ENCODE measurements around the gene APBB2.

Gene APBB2

GRCh38 chr4:40848940-40849339 lies 365.4 kb downstream of the APBB2 start:
- no peak for DNase-seq (ENCODE audit: low read depth)

DNA sequence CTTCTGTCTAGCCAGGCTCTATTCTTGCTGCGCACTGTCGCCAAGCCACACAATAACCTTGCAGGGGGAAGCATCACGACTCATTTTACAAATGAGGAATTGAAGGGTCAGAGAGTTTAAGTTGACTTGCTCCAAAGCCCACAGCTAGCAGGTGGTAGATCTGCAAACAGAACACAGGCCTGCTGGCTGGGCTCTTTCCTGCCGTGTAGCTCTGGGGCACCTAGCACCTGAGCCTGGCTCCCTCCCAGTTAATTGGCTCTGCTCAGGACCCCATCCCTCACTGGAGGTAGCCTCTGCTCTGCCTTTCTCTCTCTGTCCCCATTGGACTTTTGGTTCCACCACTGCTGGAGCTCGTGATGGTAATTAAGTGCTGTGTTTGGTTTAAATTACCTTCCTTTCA lies 366.1 kb downstream of the APBB2 start:
- no peak for DNase-seq (ENCODE audit: low read depth)

DNA sequence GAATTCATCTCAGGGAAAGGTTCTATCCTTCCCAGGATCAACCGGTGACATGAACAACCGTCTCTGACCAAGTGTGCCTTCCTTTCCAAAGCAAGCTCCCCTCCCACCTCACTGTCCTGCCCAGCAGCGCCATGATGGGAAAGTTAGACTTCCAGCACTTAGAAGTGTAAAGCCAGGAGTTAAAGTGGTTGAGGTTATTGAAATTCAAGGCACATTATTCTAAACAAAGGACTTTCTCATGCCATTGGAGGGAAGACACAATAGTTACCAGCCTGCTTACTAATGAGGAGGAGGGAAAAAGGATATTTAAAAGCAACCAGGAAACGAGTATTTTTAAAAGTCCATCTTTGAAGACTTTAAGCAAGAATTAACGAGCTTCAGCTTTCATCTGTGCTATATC lies 367.8 kb downstream of the APBB2 start:
- no peak for DNase-seq (ENCODE audit: low read depth)

DNA sequence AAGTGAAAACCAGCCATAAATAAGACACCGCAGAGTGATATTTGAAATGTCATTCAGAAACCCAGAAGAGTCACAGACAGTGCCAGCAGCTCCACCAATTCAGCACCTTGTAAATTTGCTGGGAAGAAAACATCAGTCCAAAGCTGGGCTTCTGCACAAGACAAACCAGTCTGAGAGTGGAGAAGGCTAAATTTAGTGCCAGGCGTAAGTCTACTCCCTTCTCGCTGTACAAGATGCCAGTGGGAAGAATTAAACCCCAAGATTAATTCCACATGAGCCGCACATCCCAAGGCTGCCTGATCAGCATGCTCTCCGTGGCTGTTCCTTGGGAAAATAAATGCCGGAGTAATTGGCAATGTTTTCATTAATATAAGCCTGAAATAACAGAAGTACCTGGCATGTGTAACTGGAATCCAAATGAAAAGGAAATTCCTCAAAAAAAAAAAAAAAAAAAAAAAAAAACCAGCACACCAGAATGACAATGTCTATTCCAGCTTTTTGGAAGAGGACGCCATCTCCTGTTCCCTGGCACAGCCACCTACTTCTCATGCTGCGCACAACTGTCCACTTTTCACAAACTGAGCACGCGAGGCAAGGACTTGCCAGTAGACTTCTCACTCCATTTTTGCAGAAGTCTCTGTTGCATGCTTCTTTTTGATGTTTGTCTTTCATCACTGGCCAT lies 369.0 kb downstream of the APBB2 start:
- no peak for DNase-seq (ENCODE audit: low read depth)

DNA sequence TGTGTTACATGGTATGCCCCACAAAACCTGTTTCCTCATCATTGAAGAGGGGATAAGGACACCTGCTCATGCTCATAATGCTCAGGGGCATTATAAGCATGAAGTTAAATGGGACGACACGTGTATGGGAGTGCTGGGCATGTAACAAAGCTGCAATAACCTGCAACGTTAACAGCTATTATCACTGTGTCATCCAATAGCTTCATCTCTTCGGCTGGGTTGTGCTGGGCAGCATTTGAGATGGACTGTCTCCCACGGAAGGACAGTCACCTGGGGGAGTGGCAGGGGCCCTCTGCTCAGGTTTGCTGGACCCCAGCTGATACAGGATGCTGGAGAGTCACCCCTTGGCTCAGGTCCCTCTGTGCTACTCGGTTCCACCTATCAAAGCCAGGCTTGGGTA lies 370.1 kb downstream of the APBB2 start:
- DNase-seq (ENCODE audit: low read depth), result no peak

DNA sequence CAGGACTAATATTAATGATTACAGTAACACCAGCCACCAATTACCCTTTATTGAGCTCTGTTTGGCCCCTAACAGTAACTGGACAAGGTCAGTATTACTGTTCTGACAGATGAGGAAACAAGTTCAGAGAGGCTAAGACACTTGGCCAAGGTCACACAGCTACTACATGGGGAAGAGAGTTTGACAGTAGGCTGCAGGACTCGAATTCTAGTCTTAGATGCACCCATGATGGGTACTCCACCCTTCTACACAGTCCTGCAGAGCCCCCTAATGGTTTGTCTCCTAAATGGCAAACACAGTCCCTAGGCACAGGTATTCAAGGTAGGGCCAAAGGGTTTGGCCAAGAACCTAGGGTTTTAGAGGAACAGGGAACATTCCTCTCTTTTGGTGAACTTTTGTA lies 370.6 kb downstream of the APBB2 start:
- no peak for DNase-seq (ENCODE audit: low read depth)

- DNase-seq (ENCODE audit: low read depth), result no peak
These were observed 371.5 kb downstream of the APBB2 start for GRCh38 chr4:40842725-40843423.

DNA sequence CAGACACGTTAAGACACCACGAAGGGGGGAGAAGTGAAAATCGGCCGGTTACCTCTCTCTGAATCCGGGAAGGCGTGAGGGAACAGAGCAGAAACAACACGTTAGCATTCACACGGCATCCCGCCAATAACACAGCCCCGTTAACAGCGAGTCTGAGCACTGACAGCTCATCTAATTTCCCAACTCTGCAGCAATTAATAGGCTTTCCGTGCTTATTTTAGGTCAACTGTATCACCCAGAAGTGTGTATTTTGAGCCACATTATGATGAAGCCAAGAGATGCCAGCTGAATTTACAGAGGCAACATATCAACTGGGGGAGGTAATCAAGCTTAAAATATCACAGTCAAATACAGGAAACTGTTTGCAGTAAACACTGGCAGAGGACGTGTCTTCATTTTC lies 372.0 kb downstream of the APBB2 start:
- no peak for DNase-seq (ENCODE audit: low read depth)

- peak; percentile 28 for DNase-seq (ENCODE audit: low read depth)
These were observed 373.3 kb downstream of the APBB2 start for GRCh38 chr4:40840985-40841571.

DNA sequence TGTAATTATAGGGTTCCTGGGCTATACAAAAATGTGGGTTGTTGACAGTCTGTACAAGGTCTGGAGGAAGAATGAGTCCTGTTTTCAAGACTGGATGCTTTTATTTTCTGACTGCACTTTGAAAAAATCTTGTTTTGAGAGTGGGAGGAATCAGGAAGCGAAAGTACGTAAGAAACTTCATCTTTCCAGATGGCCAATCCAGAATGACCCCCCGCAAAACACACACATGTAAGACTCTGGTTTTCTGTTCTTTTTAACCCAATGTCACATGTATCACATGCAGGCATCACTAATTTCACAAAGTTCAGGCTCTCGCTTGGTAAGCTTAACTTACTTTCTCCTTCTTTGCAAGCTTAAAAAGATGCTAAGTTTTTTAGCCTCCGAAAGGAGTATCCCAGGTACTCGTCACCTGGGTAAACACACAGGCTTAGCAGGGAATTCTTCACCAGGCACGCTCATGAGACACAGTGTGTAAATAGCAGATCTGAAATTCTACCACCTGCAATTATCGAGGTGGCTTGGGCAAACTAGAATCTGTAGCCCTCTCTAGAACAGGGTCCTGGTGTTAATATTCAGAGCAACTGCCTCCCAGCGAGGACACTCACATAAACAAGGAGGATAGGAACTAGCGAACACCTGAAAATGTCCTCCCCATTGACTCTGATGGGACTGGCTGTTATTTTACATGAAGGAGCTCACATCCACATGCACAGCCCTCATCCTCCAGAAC lies 373.9 kb downstream of the APBB2 start:
- DNase-seq (ENCODE audit: low read depth), result no peak

DNA sequence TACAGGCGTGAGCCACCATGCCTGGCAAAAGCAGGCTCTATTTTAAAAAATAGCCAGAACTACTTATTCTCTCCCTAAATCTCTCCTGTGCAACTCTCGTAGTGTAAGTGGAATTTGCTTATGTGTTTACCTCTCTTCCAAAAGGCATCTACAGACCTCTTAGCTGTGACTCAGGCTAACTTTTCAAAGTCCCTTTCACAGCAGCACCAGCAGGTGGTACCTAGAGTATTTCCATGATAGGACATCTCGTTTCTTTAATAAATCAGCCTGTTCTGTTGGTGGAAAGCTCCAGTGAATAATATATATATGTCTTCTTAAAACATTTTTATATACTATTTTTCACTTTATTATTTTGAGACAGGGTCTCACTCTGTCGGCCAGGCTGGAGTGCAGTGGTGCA lies 375.6 kb downstream of the APBB2 start:
- no peak for DNase-seq (ENCODE audit: low read depth)

GRCh38 chr4:40837094-40837870 lies 377.1 kb downstream of the APBB2 start:
- DNase-seq (ENCODE audit: low read depth), result no peak

- no peak for DNase-seq (ENCODE audit: low read depth)
These were observed 381.1 kb downstream of the APBB2 start for GRCh38 chr4:40833212-40833611.

GRCh38 chr4:40832175-40832574 lies 382.2 kb downstream of the APBB2 start:
- DNase-seq (ENCODE audit: low read depth), result no peak

GRCh38 chr4:40831146-40831907 lies 383.0 kb downstream of the APBB2 start:
- DNase-seq (ENCODE audit: low read depth), result no peak

DNA sequence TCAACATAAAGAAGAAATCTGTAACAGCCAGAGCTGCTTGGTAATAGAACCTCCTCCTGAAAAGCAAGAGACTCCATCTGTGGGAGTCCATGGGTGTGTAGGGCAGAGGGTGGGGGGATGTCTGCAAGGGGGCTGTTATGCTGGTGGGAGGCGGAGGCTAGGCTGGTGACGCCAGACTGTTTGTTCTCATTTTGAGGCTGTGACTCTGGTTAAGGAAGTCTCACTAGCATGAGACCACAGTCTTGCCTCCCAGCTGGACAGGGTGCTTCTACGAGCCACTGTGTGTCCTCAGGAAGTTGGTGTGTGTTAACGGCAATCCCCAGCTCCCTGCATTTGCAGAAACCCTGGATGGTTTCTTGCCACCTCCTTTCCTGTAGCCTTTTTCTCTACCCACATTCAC lies 384.8 kb downstream of the APBB2 start:
- DNase-seq (ENCODE audit: low read depth), result no peak

- no peak for DNase-seq (ENCODE audit: low read depth)
These were observed 385.7 kb downstream of the APBB2 start for GRCh38 chr4:40828661-40829060.

DNA sequence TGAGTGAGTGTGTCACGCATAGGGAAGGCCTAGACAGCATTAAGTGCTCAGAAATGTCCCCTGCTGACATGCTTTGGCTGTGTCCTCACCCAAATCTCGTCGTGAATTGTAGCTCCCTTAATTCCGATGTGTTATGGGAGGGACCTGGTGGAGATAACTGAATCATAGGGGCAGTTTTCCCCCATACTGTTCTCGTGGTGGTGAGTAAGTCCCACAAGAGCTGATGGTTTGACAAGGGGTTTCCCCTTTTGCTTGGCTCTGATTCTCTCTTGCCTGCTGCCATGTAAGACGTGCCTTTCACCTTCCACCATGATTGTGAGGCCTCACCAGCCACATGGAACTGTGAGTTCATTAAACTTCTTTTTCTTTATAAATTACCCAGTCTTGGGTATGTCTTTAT lies 386.6 kb downstream of the APBB2 start:
- DNase-seq (ENCODE audit: low read depth), result no peak

DNA sequence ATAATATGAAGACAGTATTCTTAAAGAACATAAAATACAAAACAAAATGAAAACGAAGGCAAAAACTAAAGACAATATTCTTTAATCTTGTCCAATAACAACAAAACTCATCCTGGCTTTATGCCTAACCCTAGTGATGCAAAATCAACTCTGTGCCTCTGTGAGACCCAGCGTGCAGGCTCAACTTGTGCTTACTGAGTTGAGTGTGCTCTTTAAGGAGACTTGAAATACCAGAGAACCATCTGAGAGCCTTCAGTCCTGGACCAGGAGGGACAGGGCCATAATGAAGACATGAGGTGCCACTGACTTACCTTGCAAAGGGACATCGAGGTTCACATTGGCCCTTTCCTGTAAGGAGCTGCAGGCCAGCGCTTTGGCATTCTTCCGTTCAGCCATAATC lies 387.5 kb downstream of the APBB2 start:
- no peak for DNase-seq (ENCODE audit: low read depth)

GRCh38 chr4:40825014-40825838 lies 389.1 kb downstream of the APBB2 start:
- no peak for DNase-seq (ENCODE audit: low read depth)

All from stimulated activated CD8-positive, alpha-beta memory T cell treated with anti-CD3 and anti-CD28 coated beads, Interleukin-12 subunit alpha, Interleukin-12 subunit beta, amount 100 ng/mL, for 4 hours (primary cell).